GM12872 (cell line): ENCODE measurements around the gene PEX3.

Experiments
- CTCF ChIP-seq: IDR thresholded peaks from 3 replicates; pipeline ENCODE4 v1.5.1; 2011; ENCODE audit warnings: low read depth, mild to moderate bottlenecking, low read length, moderate library complexity; ENCODE audit not compliant: insufficient read depth

The PEX3 gene

GRCh38 chr6:143449714-143450452 lies 722 bp upstream of the PEX3 start:
- no peak for TF ChIP-seq CTCF

GRCh38 chr6:143451531-143451930 lies 926 bp downstream of the PEX3 start:
- no peak for TF ChIP-seq CTCF

- TF ChIP-seq CTCF: no peak
Measured at GRCh38 chr6:143457563-143458359, 7.2 kb downstream of the PEX3 start.

GRCh38 chr6:143465546-143465945 lies 14.9 kb downstream of the PEX3 start:
- TF ChIP-seq CTCF: no peak

- TF ChIP-seq CTCF: no peak
Measured at GRCh38 chr6:143468026-143468425, 17.4 kb downstream of the PEX3 start.

GRCh38 chr6:143471822-143472221 lies 21.2 kb downstream of the PEX3 start:
- TF ChIP-seq CTCF: no peak

- no peak for TF ChIP-seq CTCF
Measured at GRCh38 chr6:143476545-143476944, 25.9 kb downstream of the PEX3 start.
